AG08395 (cell line): ENCODE results near the gene NACAD.

Source experiments
- DNase-seq: peaks from one replicate; pipeline ENCODE4 v3.0.0; 2012; ENCODE audit warnings: mixed read lengths, low spot score

NACAD gene

DNA sequence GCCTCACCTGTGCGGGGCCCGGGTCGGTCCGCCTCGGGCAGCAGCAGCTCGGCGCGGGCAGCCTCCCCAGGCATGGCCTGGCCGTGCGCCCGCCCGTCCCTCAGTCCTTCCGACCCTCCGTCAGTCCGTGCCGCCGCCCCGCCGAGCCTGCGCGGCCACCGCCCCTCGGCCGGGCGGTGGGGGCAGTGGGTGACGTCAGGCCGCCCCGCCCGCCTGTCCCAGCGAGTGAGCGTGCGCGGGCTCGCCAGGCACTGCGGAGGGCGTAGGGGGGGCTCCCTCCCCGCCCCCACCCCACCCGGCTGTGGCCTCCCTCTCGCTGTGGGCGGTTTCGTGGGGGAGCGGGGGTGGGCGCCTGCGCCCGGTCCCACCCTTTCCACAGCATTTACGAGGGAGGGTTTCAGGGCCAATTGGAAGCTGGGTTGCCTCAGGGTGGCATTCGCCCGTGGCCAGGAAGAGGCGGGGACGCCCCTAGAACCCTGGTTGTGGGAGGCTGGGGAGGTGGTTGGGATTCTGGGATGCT is at the start of gene NACAD:
TSS of gene NACAD (minus strand) at position 149 of the 520 bp plus-strand sequence. CDS start at position 74, 75 bp downstream.
- peak; percentile 82 for DNase-seq

DNA sequence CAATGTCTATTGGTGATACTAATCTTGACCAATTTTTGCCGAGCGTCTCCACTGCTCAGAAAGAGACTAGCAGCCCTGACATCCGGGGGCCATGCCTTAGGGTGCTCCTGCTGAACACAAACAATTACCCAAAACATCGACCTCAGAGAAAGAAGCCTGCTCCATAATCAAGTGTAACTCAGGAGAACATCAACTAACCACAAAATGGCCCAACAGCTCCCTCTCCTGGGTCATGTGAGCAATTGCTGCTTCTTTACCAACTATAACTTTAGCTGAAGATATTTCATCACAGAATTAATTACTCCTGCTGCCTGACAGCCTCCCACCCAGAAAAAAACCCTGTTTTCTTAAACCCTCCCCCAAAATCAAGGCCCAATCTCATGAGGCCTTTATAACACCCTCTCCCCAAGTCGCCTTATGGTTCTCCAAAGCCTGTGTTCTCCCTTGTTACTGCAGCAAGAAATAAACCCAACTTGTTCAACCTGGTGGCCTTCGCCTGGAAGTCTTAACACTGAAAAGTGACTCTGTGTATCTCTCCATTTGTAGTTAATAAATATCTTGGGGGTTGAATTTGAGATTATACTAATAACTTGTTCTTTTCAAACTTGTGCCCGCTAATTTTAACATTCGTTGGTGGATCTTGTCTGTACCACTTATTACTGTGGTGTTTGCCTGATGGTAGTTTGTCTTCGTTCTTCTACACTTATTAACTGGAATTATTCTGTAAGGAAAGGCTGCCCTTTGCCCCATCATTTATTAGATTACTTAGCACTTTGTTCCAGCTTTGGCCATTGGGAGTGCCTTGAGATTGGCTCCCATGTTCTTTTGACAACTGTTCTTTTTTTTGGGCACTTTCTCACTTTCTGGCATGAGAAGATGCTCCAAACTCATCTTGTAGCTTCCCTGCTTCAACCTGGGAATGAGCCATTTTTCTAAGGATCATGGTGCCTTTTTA is 47.6 kb upstream of the NACAD start:
- peak; percentile 93 for DNase-seq

DNA sequence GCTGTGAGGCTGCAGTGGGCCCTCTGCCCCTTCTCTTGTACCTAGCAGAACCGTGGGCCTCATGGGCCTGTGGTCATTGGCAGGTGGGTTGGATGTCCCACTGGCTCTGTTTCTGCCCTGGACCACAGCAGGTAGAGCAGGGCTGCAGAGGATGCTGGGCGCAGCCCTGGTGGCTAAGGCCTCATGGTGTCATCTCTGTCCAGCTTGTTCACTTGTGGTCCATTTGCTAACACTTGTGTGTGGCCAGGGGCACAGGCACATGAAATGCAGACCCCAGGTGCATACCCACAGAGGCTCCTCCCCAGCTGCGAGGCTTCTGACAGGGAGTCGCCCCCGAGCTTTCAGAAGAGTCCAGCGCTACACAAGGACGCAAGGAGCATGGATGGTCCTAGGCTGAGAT is 45.1 kb upstream of the NACAD start:
- DNase-seq, result no peak

GRCh38 chr7:45133352-45133751 is 44.6 kb upstream of the NACAD start:
- DNase-seq, result no peak

GRCh38 chr7:45132708-45133320 is 44.0 kb upstream of the NACAD start:
- DNase-seq, result no peak

- DNase-seq, result no peak
Observed at GRCh38 chr7:45131891-45132290, 43.1 kb upstream of the NACAD start.

- DNase-seq, result no peak
Observed at GRCh38 chr7:45130910-45131309, 42.1 kb upstream of the NACAD start.

DNA sequence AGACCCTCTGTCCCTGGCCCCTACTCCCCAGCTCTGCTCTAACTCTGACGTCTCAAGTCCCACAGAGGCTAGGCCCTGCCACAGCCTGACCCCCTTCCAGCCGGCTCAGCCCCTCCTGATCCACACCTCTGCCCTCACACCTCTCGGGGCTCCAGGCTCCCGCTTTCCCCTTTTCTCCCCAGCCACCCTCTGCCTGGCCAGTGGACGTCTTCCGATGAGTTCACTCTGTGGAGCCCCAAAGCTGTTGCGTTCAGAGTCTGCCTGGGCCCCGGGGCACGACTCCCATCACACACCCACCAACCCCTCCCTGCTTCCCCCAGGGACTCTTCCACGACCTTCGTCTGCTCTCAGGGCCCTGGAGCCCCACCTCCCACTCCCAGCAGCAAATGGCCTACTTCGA is 41.1 kb upstream of the NACAD start:
- DNase-seq, result no peak

DNA sequence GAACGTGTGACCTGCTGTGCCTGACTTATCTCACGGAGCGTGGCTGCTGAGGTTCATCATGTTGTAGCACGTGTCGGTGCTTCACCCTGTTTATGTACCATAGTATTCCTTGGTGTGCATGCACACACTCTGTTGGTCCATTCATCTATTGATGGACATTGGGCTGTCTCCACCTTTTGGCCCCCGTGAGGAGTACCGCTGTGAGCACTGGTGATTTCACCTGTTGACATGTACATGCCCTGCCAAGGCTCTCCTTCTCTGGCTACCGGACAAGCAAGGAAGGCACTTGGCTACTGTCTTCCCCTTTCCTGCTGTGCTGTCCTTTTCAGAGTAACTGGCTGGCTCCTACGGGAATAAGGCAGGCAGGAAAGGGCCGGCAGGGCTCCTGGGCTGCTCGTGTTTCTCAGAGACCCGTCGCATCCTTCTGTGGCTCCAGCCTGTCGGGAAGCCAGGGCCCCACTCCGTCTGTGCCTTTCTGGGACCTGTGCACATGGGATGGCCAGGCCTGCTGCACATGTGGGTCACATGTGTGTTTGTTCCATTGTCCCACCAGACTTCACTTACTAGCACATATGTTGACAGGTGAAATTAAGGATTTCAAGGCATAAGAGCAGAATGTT is 40.5 kb upstream of the NACAD start:
- DNase-seq, result no peak

DNA sequence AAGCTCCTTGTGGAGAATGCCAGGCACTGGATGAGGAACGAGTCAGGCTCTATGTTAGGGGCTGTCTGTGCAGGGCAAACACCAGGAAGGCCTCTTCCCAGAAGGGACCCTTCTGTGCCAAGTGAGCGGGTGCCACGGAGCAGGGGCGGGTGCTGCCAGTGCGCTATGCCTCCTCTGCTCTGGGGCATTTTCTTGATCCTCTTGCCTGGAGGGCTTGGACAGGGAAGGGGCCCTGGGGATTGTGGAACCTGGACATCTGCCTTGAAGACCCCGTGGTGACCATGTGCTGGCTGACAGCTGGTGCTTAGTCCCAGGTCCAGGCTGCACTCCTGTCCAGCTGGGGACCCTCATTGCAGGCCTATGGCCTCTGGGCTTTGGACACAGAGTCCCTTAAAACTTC is 38.2 kb upstream of the NACAD start:
- DNase-seq, result no peak

DNA sequence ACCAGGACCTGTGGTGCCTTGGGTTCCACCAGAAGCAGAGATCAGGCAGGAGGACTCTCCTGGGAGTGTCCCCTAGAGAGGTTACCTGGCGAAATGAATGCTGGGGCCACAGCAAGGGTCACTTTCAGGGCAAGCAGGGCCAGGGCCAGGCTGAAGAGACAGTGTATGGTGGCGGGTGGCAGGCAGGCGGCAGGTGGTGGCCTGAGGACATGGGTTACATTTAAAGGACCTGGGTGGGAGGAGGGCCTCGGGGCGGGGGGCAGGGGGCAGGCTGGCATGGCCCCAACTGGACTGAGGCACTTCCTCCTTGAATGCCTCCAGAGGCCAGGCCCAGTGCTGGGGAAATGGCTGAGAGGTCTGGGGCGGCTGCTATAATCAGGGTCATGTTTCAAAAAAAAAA is 37.4 kb upstream of the NACAD start:
- DNase-seq, result no peak

- DNase-seq, result no peak
Observed at GRCh38 chr7:45125193-45125904, 36.6 kb upstream of the NACAD start.

- DNase-seq, result no peak
Observed at GRCh38 chr7:45123913-45124710, 35.3 kb upstream of the NACAD start.

GRCh38 chr7:45122975-45123860 is 34.4 kb upstream of the NACAD start:
- DNase-seq, result no peak

GRCh38 chr7:45119550-45119949 is 30.8 kb upstream of the NACAD start:
- no peak for DNase-seq

DNA sequence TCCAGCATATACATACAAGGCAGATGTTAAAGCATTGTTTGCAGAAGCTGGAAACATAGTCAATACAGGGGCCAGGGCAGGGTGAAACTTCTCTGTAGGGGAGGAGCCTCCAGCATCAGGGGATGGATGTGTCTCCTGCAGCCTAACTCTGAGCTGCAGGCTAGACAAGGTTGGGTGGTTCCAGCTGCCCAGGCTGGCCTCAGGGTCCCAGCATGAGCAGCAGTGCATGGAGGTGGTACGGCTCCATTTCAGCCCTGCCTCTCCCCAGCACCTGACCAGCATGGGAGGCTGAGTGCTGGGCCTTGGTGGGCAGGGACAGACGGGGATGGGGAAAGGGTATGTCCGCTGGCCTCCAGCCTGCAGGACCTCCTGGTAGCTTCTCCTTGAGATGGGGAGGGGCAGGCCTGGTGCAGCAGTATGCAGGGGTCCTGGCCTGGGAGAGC is 30.1 kb upstream of the NACAD start:
- no peak for DNase-seq

GRCh38 chr7:45118292-45118691 is 29.5 kb upstream of the NACAD start:
- no peak for DNase-seq

DNA sequence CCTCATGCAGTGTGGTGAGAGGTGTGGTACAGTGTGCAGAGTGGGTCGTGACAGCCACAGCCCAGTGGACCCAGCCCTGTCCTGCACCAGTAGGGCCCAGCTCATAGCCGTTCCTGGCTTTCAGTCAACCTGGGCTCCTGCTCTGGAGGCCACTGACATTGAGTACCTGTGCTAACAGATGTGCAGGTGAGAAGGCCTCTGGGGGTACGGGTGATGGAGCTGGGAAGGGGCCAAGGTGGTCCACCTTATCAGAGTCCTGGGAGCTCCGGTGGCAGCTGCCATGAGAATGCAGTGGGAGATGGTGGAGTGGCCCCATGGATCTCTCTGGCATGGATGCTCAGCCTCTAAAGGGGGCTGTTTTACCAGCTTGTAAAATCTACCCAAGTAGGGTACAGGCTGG is 28.8 kb upstream of the NACAD start:
- DNase-seq, result no peak

DNA sequence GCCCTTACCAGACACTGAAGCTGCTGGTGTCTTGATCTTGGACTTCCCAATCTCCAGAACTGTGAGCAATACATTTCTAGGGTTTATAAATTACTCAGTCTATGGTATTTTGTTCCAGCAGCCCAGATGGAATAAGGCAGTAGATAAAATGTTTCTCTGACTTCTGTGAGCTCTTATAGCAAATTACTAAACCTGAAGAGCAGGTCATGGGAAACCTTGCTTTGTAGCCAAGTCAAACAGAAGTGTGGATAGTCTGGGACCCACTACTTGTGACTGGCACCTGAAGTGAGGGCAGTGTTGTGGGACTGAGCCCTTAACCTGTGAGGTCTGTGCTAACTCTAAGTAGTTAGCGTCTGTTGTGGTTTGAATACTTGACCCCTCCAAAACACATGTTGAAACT is 27.3 kb upstream of the NACAD start:
- no peak for DNase-seq

GRCh38 chr7:45114926-45115325 is 26.2 kb upstream of the NACAD start:
- DNase-seq, result no peak
